RPMI7951 (cell line): ENCODE data around the gene CNIH4. TPM values are rescaled to one million over a fixed set of nuclear protein-coding genes. Genes with fewer than 3 reads are reported as not detected.
"Not testable (repeated sequence)": the region's sequence is repeated elsewhere in the genome, so short reads cannot be mapped to it uniquely, and the experiment has no call there.

ENCODE experiments used
- DNase-seq: peaks from one replicate; pipeline ENCODE4 v3.0.0-alpha.2; 2012; ENCODE audit warnings: low read depth
- total RNA-seq: library from RNA; depleted of rRNA; stranded (reverse); fragments of >200 nt; shearing (Covaris generic); gene quantifications from 2 replicates; pipeline ENCODE4 v1.2.3, GENCODE V29; 2014

CNIH4 gene
- total RNA-seq, 1 experiment from 2014 or later, result 97.3 TPM

DNA sequence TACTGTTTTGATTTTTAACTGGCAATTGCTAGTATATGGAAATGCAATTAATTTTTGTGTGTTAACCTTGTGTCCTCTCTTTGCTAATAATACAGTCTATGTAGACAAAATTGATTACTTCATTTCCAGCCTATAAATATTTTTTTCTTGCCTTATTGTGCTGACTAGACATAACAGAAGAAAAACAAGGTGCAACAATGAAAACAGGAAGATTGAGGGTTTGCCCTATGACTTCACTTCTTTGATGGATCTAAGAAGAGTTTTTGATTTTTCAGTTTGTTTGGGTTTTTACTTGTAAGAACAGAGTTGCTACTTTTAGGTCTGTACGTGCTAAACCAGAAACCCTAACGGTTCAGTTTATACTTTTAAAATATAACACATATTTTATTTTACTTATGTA is 8.5 kb upstream of the CNIH4 start:
- DNase-seq, result no peak

GRCh38 chr1:224349716-224350115 is 7.0 kb upstream of the CNIH4 start:
- not testable (repeated sequence) for DNase-seq

GRCh38 chr1:224352436-224353085 is 4.1 kb upstream of the CNIH4 start:
- DNase-seq, result not testable (repeated sequence)

DNA sequence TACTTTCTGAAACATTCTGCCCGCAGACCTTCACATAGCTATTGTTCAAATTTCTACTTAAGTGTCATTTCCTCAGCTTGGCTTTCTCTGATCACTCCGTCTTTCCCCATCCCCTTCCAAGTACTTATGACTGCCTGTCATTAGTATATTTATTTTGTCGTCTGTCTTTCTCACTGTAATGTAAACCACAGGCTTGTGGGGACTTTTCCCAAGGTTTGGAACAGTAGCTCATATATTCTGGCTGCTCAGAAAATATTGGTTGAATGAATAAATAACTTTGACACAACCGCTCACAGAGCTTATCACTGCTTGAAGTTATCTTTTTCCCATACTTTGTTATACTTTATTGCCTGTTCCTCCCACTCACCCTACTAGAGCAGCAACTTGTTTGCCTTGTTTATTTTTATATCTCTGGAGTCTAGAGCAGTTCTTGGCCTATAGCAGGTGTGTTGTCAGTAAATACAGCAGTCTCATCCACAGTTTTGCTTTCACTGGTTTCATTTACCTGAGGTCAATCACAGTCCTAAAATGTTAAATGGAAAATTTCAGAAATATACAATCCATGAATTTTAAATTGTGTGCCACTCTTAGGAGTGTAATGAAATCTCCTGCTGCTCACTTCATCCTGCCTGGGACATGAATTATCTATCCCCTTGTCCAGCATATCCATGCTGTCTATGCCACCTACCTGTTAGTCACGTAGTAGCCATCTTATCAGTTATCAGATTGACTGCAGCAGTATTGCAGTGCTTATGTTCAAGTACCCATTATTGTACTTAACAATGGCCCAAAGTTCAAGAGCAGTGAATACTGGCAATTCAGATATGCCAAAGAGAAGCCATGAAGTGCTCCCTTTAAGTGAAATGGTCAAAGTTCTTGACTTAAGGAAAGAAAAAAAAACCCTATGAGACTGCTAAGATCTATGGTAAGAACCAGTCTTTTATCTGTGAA is 2.4 kb upstream of the CNIH4 start:
- DNase-seq, result no peak

DNA sequence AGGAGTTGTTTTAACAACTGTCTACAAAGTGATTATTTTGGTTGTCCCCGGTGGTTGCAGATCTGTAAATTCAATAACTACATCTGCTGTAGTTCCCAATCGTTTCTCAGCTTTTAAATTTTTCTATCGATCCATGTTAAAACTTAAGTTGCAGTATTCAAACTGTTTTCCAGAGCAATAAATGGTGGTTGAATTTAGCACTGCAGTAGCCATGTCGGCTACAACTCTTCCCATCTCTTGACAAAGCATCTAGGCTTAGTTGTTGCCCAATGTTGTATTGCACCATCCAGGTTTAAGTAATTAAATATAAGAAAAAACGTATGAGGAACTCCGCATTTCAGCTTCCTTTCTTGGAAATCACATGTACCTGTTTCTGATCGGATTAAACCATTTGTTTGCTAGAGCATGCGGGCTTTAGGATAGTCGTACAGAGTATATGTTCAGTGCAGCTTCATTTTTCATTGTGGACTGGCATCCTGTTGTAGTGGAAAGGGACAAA is 996 bp downstream of the CNIH4 start:
- DNase-seq, result no peak

DNA sequence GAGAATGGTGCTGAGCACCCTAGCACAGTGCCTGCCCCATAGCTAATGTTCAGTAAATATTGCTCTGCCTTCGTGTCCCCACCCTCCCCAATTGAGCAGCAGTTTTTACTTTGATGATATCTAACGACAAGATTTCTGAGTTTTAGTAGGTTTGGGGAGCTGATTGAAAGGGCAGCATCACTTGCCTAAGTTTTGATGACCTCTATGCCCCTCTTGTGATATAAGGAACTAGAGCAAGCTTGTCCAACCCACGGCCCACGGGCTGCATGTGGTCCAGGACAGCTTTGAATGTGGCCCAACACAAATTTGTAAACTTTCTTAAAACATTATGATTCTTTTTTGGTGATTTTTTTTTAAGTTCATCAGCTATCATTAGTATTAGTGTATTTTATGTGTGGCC is 1.6 kb downstream of the CNIH4 start:
- no peak for DNase-seq

- DNase-seq, result no peak
Observed at GRCh38 chr1:224359207-224359606, 2.5 kb downstream of the CNIH4 start.

- no peak for DNase-seq
Observed at GRCh38 chr1:224368409-224368808, 11.7 kb downstream of the CNIH4 start.

GRCh38 chr1:224373008-224373590 is 16.4 kb downstream of the CNIH4 start:
- DNase-seq, result no peak

DNA sequence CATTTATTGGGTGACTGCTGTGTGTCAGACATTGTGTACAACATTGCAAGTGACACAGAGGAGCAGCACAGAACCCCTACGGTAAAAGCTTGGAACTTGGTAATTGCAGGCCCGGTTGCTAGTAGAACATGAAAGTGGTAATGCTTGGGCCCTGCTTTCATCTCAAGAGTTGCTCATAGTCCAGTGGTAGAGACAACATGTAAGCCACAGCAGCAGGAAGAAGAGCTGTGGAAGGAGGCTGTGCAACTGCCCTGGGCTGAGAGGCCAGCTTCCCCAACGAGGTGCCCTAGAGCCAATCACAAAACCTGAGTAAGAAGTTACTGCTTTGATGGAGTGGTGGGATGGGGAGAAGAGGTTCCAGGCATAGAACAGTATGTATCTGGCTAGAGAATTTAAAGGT is 18.4 kb downstream of the CNIH4 start:
- DNase-seq, result no peak

- peak; percentile 67 for DNase-seq
Observed at GRCh38 chr1:224377676-224378006, 21.0 kb downstream of the CNIH4 start.

DNA sequence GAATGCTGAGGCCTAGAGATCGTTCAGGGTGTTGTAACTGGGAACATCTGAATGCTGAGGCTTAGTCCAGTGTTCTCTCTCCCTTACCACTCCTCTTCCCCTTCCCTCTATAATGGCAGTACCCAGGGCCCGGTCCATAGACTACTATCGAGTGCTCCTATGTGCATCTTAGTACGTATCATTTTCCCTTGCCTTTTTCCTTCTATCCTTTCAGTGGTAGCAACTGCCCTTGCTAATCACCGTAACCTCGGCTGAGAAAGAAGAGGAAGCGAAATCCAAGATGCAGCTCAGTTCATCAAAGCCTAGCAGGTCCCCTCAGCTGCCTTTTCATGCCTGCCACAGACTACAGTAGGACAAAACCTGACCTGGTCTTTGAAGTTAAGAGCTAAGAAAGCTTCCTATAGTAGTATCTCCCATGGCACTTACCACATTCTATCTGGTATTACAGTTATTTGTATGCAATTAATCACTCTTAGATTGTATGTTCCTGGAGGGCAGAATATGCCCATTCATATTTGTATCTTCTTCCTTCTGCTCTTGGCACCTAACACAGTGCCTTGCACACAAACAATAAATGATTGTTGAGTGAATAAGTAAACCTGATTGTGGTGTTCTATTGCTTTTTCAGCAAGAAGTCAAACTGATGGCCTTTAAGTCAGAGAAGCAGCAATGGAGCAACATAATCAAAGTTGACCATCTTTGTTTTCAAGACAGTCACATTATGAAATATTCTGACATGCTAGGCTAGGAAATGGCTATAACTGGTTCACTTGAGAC is 22.4 kb downstream of the CNIH4 start:
- DNase-seq, result no peak

DNA sequence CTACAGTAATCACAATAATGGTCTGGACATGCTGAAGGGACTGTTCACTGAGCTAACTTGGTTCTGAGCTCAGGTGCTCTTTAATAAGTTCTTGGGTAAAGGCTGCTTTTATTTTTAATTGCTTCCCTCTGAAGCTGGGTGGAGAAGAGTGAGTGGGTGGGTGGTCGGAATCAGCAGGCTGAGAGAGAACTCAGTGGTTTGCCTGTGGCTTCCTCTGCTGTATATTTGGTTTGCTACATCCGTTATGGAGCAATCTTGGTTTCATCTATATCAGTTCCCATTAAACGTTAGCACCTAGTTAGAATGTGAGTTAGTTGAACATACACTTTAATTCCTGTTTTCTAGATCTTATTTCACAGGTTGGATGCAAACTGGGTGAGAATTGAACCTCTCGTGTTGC is 23.3 kb downstream of the CNIH4 start:
- no peak for DNase-seq

- DNase-seq, result no peak
Observed at GRCh38 chr1:224381880-224382548, 25.3 kb downstream of the CNIH4 start.

DNA sequence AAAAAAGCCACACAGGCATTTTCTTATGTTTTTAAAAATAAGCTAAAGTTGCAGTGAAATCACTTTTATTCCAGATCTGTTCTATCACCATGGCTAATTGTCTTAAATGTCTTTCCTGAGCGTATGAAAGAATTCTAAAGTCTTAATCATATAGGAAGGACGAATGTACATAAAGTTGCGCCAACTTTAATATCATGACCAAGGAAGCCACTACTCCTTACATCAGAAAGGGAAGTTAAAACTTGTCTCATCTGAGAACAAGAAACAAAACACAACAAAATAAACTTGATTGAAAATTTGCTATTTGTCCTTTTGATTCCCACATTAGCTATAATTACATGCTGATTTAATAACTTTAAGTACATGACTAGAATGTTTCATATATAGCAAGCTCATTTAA is 26.5 kb downstream of the CNIH4 start:
- no peak for DNase-seq

GRCh38 chr1:224387302-224387912 is 30.7 kb downstream of the CNIH4 start:
- peak; percentile 8 for DNase-seq

- no peak for DNase-seq
Observed at GRCh38 chr1:224387943-224388342, 31.3 kb downstream of the CNIH4 start.

- no peak for DNase-seq
Observed at GRCh38 chr1:224390517-224390916, 33.8 kb downstream of the CNIH4 start.

DNA sequence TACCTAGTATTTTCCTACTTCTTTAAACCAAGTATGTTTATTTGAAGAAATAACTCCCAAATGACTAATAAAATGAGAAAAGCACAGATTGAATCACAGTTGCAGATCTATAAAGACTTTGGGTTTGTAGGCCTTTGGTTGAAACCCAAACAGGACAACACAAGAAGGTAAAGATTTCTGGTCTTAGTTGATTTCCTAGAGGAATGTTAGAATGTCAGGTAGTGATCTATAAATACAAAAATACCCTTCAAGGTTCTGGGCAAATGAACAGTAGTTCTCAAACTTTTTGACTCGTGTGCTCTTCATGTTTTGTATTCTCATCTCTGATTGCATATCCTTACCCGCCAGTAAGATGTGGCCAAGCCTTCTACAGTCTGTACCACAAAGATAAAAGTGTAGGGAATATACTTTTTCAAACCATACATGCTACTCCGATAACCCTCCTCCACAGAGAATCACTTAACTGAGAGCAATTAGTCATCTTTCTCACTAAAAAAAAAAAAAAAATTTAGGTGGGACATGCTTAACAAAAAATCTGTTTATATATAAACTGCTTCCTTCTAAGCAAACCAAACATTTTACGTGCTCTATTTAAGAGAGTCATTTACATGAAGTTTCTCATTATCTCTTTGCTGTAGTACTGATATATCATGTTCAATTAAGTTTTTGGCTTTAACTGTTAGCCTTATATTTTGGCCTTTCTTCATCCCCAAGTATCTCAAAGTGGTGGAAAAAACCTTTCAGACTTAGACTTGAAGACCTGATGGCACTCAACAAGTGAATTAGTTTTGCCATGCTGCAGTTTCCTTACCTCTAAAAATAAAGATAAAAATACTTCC is 36.0 kb downstream of the CNIH4 start:
- no peak for DNase-seq

GRCh38 chr1:224393294-224393693 is 36.6 kb downstream of the CNIH4 start:
- DNase-seq, result no peak
